Mucosa of descending colon (tissue), 3 donors: ENCODE measurements around the gene KDM4B. TPM values are rescaled to one million over a fixed set of nuclear protein-coding genes. Genes with fewer than 3 reads are reported as not detected.

Experiments
- ATAC-seq: fragments of 200-7000 bp; cut with Tn5 transposase; one replicate; pipeline ENCODE4 v1.9.1; 2020; ENCODE audit warnings: mild to moderate bottlenecking, moderate library complexity
- DNase-seq, 3 donors: peaks; one replicate each; pipeline ENCODE4 v3.0.0-alpha.2; 2020
- H3K36me3 ChIP-seq: fragments of 200-600 bp; one replicate; pipeline ENCODE4 v1.8.0; 2021; ENCODE audit warnings: low read depth, mild to moderate bottlenecking
- H3K4me1 ChIP-seq: fragments of 200-600 bp; one replicate; pipeline ENCODE4 v1.8.0; 2021; ENCODE audit warnings: low read depth, mild to moderate bottlenecking
- H3K4me3 ChIP-seq: fragments of 200-600 bp; one replicate; pipeline ENCODE4 v1.8.0; 2021; ENCODE audit warnings: mild to moderate bottlenecking
- H3K9me3 ChIP-seq: fragments of 200-600 bp; one replicate; pipeline ENCODE4 v1.8.0; 2021; ENCODE audit warnings: mild to moderate bottlenecking
- CTCF ChIP-seq: fragments of 200-600 bp; IDR thresholded peaks from one replicate; pipeline ENCODE4 v1.8.0; 2022; ENCODE audit warnings: antibody characterized with exemption, mild to moderate bottlenecking
- intact Hi-C, 2 donors: fragments of 100-400 bp; cut with DNase I in 1 of 2; cut with micrococcal nuclease in 1 of 2; formaldehyde crosslinking; loops; one replicate each; pipeline versions ENCODE4 v1.11.0 to v1.11.1; 2022; cut with DNase I, micrococcal nuclease
- total RNA-seq, 3 donors: library from RNA; stranded (reverse); fragmentation: NEBNext Ultra II Directional in 2 of 3; extraction: Animal tissue kit (Norgen Biotek cat#: 25700) in 2 of 3; gene quantifications; one replicate each; pipeline versions ENCODE4 v1.2.1 to v1.2.4, GENCODE V29; 2021 to 2023
- donor health status: DM: no; HTN: no; CAD: no; lungs with moderate emphysema.
- donor health status: DM: no; HTN: no; CAD: no.
- donor health status: DM: no; HTN: yes; CAD: no.

KDM4B gene
- total RNA-seq, 3 donors from 2014 or later, result 42.7 to 53.8 (median 50.0) TPM

GRCh38 chr19:5165697-5166019, 196.7 kb downstream of the KDM4B start:
- Histone ChIP-seq H3K36me3 (no peaks in the 10 kb centered on the region), H3K4me3 (no peak overlapping the region), H3K4me1 (no peaks in the 10 kb centered on the region), H3K9me3 (no peaks in the 10 kb centered on the region)
- TF ChIP-seq CTCF, result no peak
- ATAC-seq, result no peak
- intact Hi-C loops, result no loop called here
- no peak for DNase-seq

- no peak for DNase-seq
- no peaks in the 10 kb centered on the region for H3K9me3 ChIP-seq
- no peak for TF ChIP-seq CTCF
- intact Hi-C loops, result no loop called here
- H3K4me1 ChIP-seq, result no peaks in the 10 kb centered on the region
- no peak overlapping the region for H3K4me3 ChIP-seq
- ATAC-seq, result no peak
- no peaks in the 10 kb centered on the region for H3K36me3 ChIP-seq
Measured at GRCh38 chr19:5166262-5166661, 197.3 kb downstream of the KDM4B start.

- no peaks in the 10 kb centered on the region for H3K4me1 ChIP-seq
- H3K9me3 ChIP-seq, result no peaks in the 10 kb centered on the region
- intact Hi-C loops, result no loop called here
- ATAC-seq, result peak; percentile 60
- no peaks in the 10 kb centered on the region for H3K36me3 ChIP-seq
- peak; percentile 37 to 55 (median 52) for DNase-seq
- no peak overlapping the region for H3K4me3 ChIP-seq
- TF ChIP-seq CTCF, result peak; percentile 27
Measured at GRCh38 chr19:5170329-5170745, 201.4 kb downstream of the KDM4B start.

GRCh38 chr19:5171711-5172110, 202.8 kb downstream of the KDM4B start:
- H3K36me3 ChIP-seq, result no peaks in the 10 kb centered on the region
- intact Hi-C loops, result no loop called here
- DNase-seq (no peak), ATAC-seq (no peak)
- no peak overlapping the region for H3K4me3 ChIP-seq
- H3K4me1 ChIP-seq, result no peaks in the 10 kb centered on the region
- H3K9me3 ChIP-seq, result no peaks in the 10 kb centered on the region
- no peak for TF ChIP-seq CTCF

GRCh38 chr19:5172859-5173630, 204.1 kb downstream of the KDM4B start:
- intact Hi-C loops, result no loop called here
- H3K4me3 ChIP-seq, result no peak overlapping the region
- H3K4me1 ChIP-seq, result no peaks in the 10 kb centered on the region
- no peak for ATAC-seq
- no peak for DNase-seq
- H3K36me3 ChIP-seq, result no peaks in the 10 kb centered on the region
- no peaks in the 10 kb centered on the region for H3K9me3 ChIP-seq
- TF ChIP-seq CTCF, result no peak

GRCh38 chr19:5173993-5174392, 205.1 kb downstream of the KDM4B start:
- TF ChIP-seq CTCF, result no peak
- no peaks in the 10 kb centered on the region for H3K9me3 ChIP-seq
- no peaks in the 10 kb centered on the region for H3K36me3 ChIP-seq
- intact Hi-C loops, result no loop called here
- H3K4me3 ChIP-seq, result no peak overlapping the region
- DNase-seq (no peak), ATAC-seq (no peak)
- H3K4me1 ChIP-seq, result no peaks in the 10 kb centered on the region
